Middle frontal gyrus (tissue), 1 donor: ENCODE results near the gene SLC22A13.
"Not testable (repeated sequence)": the region's sequence is repeated elsewhere in the genome, so short reads cannot be mapped to it uniquely, and the experiment has no call there.

Experiments
- DNase-seq: peaks from one replicate; pipeline ENCODE4 v3.0.0-alpha.2; 2015; ENCODE audit warnings: low spot score; ENCODE audit errors: extremely low spot score

SLC22A13 gene

GRCh38 chr3:38297947-38298711, 32.5 kb downstream of the SLC22A13 start:
- DNase-seq = no peak

- no peak for DNase-seq
Observed at GRCh38 chr3:38306941-38307340, 41.3 kb downstream of the SLC22A13 start.

- DNase-seq = no peak
Observed at GRCh38 chr3:38307599-38307998, 42.0 kb downstream of the SLC22A13 start.

GRCh38 chr3:38308456-38308855, 42.8 kb downstream of the SLC22A13 start:
- DNase-seq = no peak

GRCh38 chr3:38311476-38311875, 45.9 kb downstream of the SLC22A13 start:
- DNase-seq = no peak

- DNase-seq = no peak
Observed at GRCh38 chr3:38311941-38312340, 46.3 kb downstream of the SLC22A13 start.

GRCh38 chr3:38312356-38312755, 46.7 kb downstream of the SLC22A13 start:
- DNase-seq = no peak

GRCh38 chr3:38313263-38313662, 47.7 kb downstream of the SLC22A13 start:
- no peak for DNase-seq

GRCh38 chr3:38313695-38314094, 48.1 kb downstream of the SLC22A13 start:
- DNase-seq = no peak

- no peak for DNase-seq
Observed at GRCh38 chr3:38314112-38314763, 48.6 kb downstream of the SLC22A13 start.

GRCh38 chr3:38314764-38315487, 49.3 kb downstream of the SLC22A13 start:
- DNase-seq = no peak

GRCh38 chr3:38315488-38316230, 50.0 kb downstream of the SLC22A13 start:
- DNase-seq = no peak

- DNase-seq = no peak
Observed at GRCh38 chr3:38316356-38317191, 51.0 kb downstream of the SLC22A13 start.

GRCh38 chr3:38317192-38317759, 51.7 kb downstream of the SLC22A13 start:
- DNase-seq = no peak

GRCh38 chr3:38318766-38319671, 53.4 kb downstream of the SLC22A13 start:
- no peak for DNase-seq

- not testable (repeated sequence) for DNase-seq
Observed at GRCh38 chr3:38320638-38321037, 55.0 kb downstream of the SLC22A13 start.

- no peak for DNase-seq
Observed at GRCh38 chr3:38323060-38323459, 57.4 kb downstream of the SLC22A13 start.

GRCh38 chr3:38325256-38325655, 59.6 kb downstream of the SLC22A13 start:
- DNase-seq = no peak

GRCh38 chr3:38327335-38328009, 61.9 kb downstream of the SLC22A13 start:
- no peak for DNase-seq
